Left forelimb (tissue), 1 donor: Measurements from ENCODE around the gene TTC32.
"Not testable (repeated sequence)": the region's sequence is repeated elsewhere in the genome, so short reads cannot be mapped to it uniquely, and the experiment has no call there.

Experiments
- DNase-seq: peaks from one replicate; pipeline ENCODE4 v3.0.0-alpha.2; 2018; ENCODE audit warnings: low spot score

The TTC32 gene

GRCh38 chr2:19899985-19900930 is 1.5 kb downstream of the TTC32 start:
- DNase-seq, result no peak

GRCh38 chr2:19898592-19899329 is 3.0 kb downstream of the TTC32 start:
- DNase-seq, result no peak

- DNase-seq, result no peak
Measured at GRCh38 chr2:19897623-19898245, 4.0 kb downstream of the TTC32 start.

GRCh38 chr2:19895535-19895934 is 6.2 kb downstream of the TTC32 start:
- no peak for DNase-seq

- no peak for DNase-seq
Measured at GRCh38 chr2:19894134-19894792, 7.5 kb downstream of the TTC32 start.

- no peak for DNase-seq
Measured at GRCh38 chr2:19893520-19894133, 8.2 kb downstream of the TTC32 start.

- DNase-seq, result not testable (repeated sequence)
Measured at GRCh38 chr2:19891971-19892370, 9.8 kb downstream of the TTC32 start.

- no peak for DNase-seq
Measured at GRCh38 chr2:19890104-19890503, 11.7 kb downstream of the TTC32 start.

- no peak for DNase-seq
Measured at GRCh38 chr2:19888831-19889230, 13.0 kb downstream of the TTC32 start.

GRCh38 chr2:19887510-19887909 is 14.3 kb downstream of the TTC32 start:
- no peak for DNase-seq

GRCh38 chr2:19886261-19886660 is 15.5 kb downstream of the TTC32 start:
- DNase-seq, result no peak

- DNase-seq, result no peak
Measured at GRCh38 chr2:19885791-19886190, 16.0 kb downstream of the TTC32 start.

GRCh38 chr2:19883971-19884720 is 17.6 kb downstream of the TTC32 start:
- no peak for DNase-seq

GRCh38 chr2:19883486-19883885 is 18.3 kb downstream of the TTC32 start:
- no peak for DNase-seq

- no peak for DNase-seq
Measured at GRCh38 chr2:19882286-19882685, 19.5 kb downstream of the TTC32 start.

GRCh38 chr2:19881908-19882265 is 19.9 kb downstream of the TTC32 start:
- no peak for DNase-seq

- no peak for DNase-seq
Measured at GRCh38 chr2:19881221-19881907, 20.4 kb downstream of the TTC32 start.

- not testable (repeated sequence) for DNase-seq
Measured at GRCh38 chr2:19880191-19880590, 21.6 kb downstream of the TTC32 start.

GRCh38 chr2:19879120-19879519 is 22.7 kb downstream of the TTC32 start:
- DNase-seq, result no peak

GRCh38 chr2:19878268-19879046 is 23.3 kb downstream of the TTC32 start:
- no peak for DNase-seq
